DND-41 (cell line): ENCODE measurements around the gene BBS12.

Experiments used
- ATAC-seq: fragments of 200-7000 bp; cut with Tn5 transposase; 3 replicates; pipeline ENCODE4 v1.9.1; 2021; ENCODE audit warnings: low read depth; ENCODE audit not compliant: insufficient read depth
- DNase-seq: peaks from one replicate; pipeline ENCODE4 v3.0.0-alpha.2; 2020
- H2AFZ ChIP-seq: 2 replicates; pipeline ENCODE4 v1.6.0; 2012; ENCODE audit warnings: low read depth, low read length
- H3K27ac ChIP-seq: 2 replicates; pipeline ENCODE4 v1.5.1; 2012; ENCODE audit warnings: low read length, inconsistent platforms
- H3K27me3 ChIP-seq: fragments of 200-600 bp; sonication (generic); 2 replicates; pipeline ENCODE4 v1.6.0; 2012; ENCODE audit warnings: low read length, mild to moderate bottlenecking, inconsistent platforms; ENCODE audit not compliant: insufficient read depth, poor library complexity
- H3K36me3 ChIP-seq: 2 replicates; pipeline ENCODE4 v1.5.1; 2012; ENCODE audit warnings: low read length, inconsistent platforms; ENCODE audit not compliant: insufficient read depth
- H3K4me1 ChIP-seq: 2 replicates; pipeline ENCODE4 v1.5.1; 2012; ENCODE audit warnings: mild to moderate bottlenecking, low read length; ENCODE audit not compliant: insufficient read depth
- H3K4me2 ChIP-seq: 2 replicates; pipeline ENCODE4 v1.6.0; 2012; ENCODE audit warnings: mild to moderate bottlenecking, moderate library complexity, low read length, inconsistent platforms; ENCODE audit not compliant: insufficient read depth
- H3K4me3 ChIP-seq, 2 experiments: fragments of 200-600 bp in 1 of 2; shearing (Covaris generic) in 1 of 2; 2 replicates each; pipeline ENCODE4 v1.5.1; 2012 to 2016; ENCODE audit warnings: inconsistent platforms in 2 of 2, low read length in 2 of 2, mild to moderate bottlenecking in 2 of 2, low read depth in 1 of 2, moderate library complexity in 1 of 2
- H3K79me2 ChIP-seq: 2 replicates; pipeline ENCODE4 v1.6.0; 2012; ENCODE audit warnings: low read length, inconsistent platforms; ENCODE audit not compliant: insufficient read depth
- H3K9ac ChIP-seq: 2 replicates; pipeline ENCODE4 v1.6.0; 2012; ENCODE audit warnings: low read depth, mild to moderate bottlenecking, inconsistent platforms, low read length, moderate library complexity
- H3K9me3 ChIP-seq: 2 replicates; pipeline ENCODE4 v1.5.1; 2012; ENCODE audit warnings: low read length, moderate library complexity, mild to moderate bottlenecking, inconsistent platforms; ENCODE audit not compliant: insufficient read depth, severe bottlenecking
- H4K20me1 ChIP-seq: 2 replicates; pipeline ENCODE4 v1.6.0; 2012; ENCODE audit warnings: low read length; ENCODE audit not compliant: insufficient read depth
- CTCF ChIP-seq: IDR thresholded peaks from 2 replicates; pipeline ENCODE4 v1.5.1; 2012; ENCODE audit warnings: borderline replicate concordance, low read length, moderate library complexity, mild to moderate bottlenecking; ENCODE audit not compliant: poor library complexity, severe bottlenecking; ENCODE audit errors: extremely low read depth
- EZH2 ChIP-seq: IDR thresholded peaks from 3 replicates; pipeline ENCODE4 v1.6.1; 2012; ENCODE audit warnings: borderline replicate concordance, low read depth, mild to moderate bottlenecking, moderate library complexity, low read length, inconsistent platforms; ENCODE audit not compliant: severe bottlenecking

The BBS12 gene

DNA sequence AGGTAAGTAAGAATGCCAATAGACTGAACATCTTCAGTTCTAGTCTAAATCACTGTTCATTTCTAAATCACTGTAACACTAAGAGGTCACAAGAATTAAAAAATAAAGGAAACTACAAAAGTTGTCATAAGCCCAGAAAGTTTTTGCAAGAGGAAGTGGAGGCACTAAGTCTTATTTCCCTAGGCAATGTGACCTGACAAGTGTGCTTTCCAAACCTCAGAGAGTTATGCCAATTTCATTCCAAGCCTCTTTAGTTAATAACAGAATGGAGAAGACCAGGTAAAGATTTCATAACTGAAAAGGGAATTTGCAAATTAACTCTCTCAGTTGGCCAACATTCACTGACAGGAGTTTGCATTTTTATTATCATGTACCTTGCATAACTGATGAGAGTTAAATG lies 40.5 kb downstream of the BBS12 start:
- Histone ChIP-seq H3K79me2 (no peaks in the 10 kb centered on the region), H3K9me3 (no peaks in the 10 kb centered on the region), H3K4me2 (no peak overlapping the region), H4K20me1 (no peaks in the 10 kb centered on the region), H2AFZ (no peak overlapping the region), H3K9ac (no peak overlapping the region), H3K27me3 (peaks cover 8% of the 10 kb centered on the region), H3K36me3 (no peaks in the 10 kb centered on the region), H3K27ac (no peak overlapping the region), H3K4me1 (no peaks in the 10 kb centered on the region), H3K4me3 (no peak overlapping the region)
- TF ChIP-seq CTCF (no peak), EZH2 (no peak)
- DNase-seq = no peak
- ATAC-seq = no peak

DNA sequence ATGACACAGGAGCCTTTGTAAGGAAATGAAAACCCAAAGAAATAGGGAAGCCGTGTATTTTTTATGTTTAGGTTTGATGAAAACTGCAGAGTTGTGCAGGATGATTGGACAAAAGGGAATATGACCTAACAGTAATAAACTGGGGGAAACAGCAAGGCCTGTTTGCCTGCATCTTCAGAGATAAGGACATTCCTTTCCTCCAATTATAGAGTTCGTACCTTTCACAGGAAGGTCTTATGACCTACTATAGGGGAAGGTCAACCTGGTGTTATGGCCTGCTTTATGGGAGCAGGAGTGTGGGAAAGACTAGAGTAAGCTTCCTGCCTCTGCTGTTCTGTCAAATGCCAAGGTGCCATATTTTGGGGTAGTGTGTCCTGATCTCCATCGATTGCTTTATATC lies 42.5 kb downstream of the BBS12 start:
- Histone ChIP-seq H3K4me1 (no peaks in the 10 kb centered on the region), H3K27me3 (peaks cover 8% of the 10 kb centered on the region), H3K4me3 (no peak overlapping the region), H3K4me2 (no peak overlapping the region), H2AFZ (no peak overlapping the region), H3K27ac (no peak overlapping the region), H3K79me2 (no peaks in the 10 kb centered on the region), H4K20me1 (no peaks in the 10 kb centered on the region), H3K9me3 (no peaks in the 10 kb centered on the region), H3K9ac (no peak overlapping the region), H3K36me3 (no peaks in the 10 kb centered on the region)
- ATAC-seq (no peak), DNase-seq (no peak)
- no peak for TF ChIP-seq CTCF
- no peak for TF ChIP-seq EZH2

DNA sequence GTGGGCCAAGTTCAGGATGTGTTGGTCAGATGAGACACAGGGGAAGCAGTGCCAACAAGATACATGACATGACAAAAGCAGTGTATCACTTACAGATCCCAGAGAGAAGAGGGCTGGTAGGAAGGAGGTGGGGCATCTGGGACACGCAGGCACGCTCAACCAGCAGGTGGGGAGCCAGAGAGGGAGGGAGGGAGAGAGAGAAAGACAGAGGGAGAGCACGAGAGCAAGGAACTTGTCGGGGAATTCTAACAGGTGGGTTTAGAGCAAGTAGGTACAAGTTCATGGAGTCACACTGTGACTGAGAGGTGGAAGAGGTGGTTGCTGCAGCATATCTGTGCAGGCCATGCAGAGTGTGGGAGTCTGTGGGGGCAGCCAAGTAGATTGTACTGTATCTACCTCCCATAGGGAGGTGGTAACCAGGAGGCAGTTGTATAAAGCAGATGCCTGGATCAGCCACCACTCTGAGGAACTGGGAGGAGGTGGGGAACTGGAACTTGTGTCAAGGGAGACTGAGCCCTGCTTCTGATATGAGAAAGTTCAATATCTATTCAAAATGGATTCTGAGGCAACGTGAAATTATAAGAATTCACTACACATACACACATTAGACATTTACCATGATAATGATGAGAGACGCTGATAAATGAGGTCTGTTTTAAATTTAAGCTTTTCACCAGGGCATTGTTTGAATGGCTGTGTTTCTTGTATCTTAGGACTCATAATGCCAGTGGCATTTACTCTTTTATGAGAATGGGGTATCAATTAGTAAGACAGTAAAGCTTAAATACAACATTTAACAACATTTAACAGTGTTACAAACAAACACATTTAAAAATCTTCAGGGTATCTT lies 43.7 kb downstream of the BBS12 start:
- TF ChIP-seq EZH2 (no peak), CTCF (no peak)
- ATAC-seq (no peak), DNase-seq (no peak)
- H3K36me3 ChIP-seq = no peaks in the 10 kb centered on the region
- no peaks in the 10 kb centered on the region for H3K79me2 ChIP-seq
- no peak overlapping the region for H3K4me3 ChIP-seq
- no peak overlapping the region for H3K27ac ChIP-seq
- no peak overlapping the region for H3K9ac ChIP-seq
- H3K4me1 ChIP-seq = no peaks in the 10 kb centered on the region
- no peaks in the 10 kb centered on the region for H3K9me3 ChIP-seq
- H3K27me3 ChIP-seq = peaks cover 8% of the 10 kb centered on the region
- H3K4me2 ChIP-seq = no peak overlapping the region
- no peaks in the 10 kb centered on the region for H4K20me1 ChIP-seq
- no peak overlapping the region; the same call in 1 of the 2 replicates for H2AFZ ChIP-seq
